ENCODE data around the gene ZC3H12D.

GRCh38 chr6:149450679-149451375 lies 34.0 kb downstream of the ZC3H12D start:
- no peak for TF ChIP-seq CTCF (IDR thresholded peaks at IDR 0.05)
- TF ChIP-seq POLR2A (IDR thresholded peaks at IDR 0.05), result no peak

All from heart left ventricle (tissue), 13 donors.